Parathyroid adenoma (tissue), 2 donors: ENCODE data around the gene HINT3.

Experiments
- H2AFZ ChIP-seq: fragments of 300-600 bp; sonication (generic); one replicate; pipeline ENCODE4 v1.7.0; 2017; ENCODE audit warnings: antibody characterized with exemption, mild to moderate bottlenecking
- H3K27ac ChIP-seq: fragments of 300-600 bp; sonication (generic); one replicate; pipeline ENCODE4 v1.7.0; 2017
- H3K27me3 ChIP-seq: fragments of 300-600 bp; sonication (generic); one replicate; pipeline ENCODE4 v1.7.0; 2017; ENCODE audit warnings: low read length; ENCODE audit not compliant: control insufficient read depth, insufficient read depth
- H3K36me3 ChIP-seq: fragments of 300-600 bp; sonication (generic); one replicate; pipeline ENCODE4 v1.7.0; 2017; ENCODE audit warnings: low read length; ENCODE audit not compliant: control insufficient read depth, insufficient read depth
- H3K4me1 ChIP-seq: fragments of 300-600 bp; sonication (generic); one replicate; pipeline ENCODE4 v1.7.0; 2017; ENCODE audit warnings: control low read depth
- H3K4me2 ChIP-seq: fragments of 300-600 bp; sonication (generic); one replicate; pipeline ENCODE4 v1.7.0; 2017; ENCODE audit warnings: low read length
- H3K4me3 ChIP-seq: fragments of 300-600 bp; sonication (generic); one replicate; pipeline ENCODE4 v1.7.0; 2017; ENCODE audit warnings: low read depth, low read length
- H3K79me2 ChIP-seq: fragments of 300-600 bp; sonication (generic); one replicate; pipeline ENCODE4 v1.7.0; 2017; ENCODE audit warnings: control low read depth
- H3K9ac ChIP-seq: fragments of 300-600 bp; sonication (generic); one replicate; pipeline ENCODE4 v1.7.0; 2017; ENCODE audit warnings: mild to moderate bottlenecking
- H3K9me3 ChIP-seq: fragments of 300-600 bp; sonication (generic); one replicate; pipeline ENCODE4 v1.7.0; 2017; ENCODE audit warnings: low read length; ENCODE audit not compliant: control insufficient read depth
- CTCF ChIP-seq: fragments of 300-600 bp; sonication (generic); IDR thresholded peaks from one replicate; pipeline ENCODE4 v1.7.0; 2017; ENCODE audit warnings: antibody characterized with exemption, mild to moderate bottlenecking
- donor health status: primary hyperparathyroidism.

Gene HINT3

GRCh38 chr6:125913864-125914351 is 42.7 kb upstream of the HINT3 start:
- Histone ChIP-seq H3K9me3 (no peaks in the 10 kb centered on the region), H3K9ac (no peak overlapping the region), H3K4me2 (no peak overlapping the region), H2AFZ (no peak overlapping the region), H3K4me3 (no peak overlapping the region), H3K27ac (no peak overlapping the region), H3K27me3 (no peaks in the 10 kb centered on the region), H3K79me2 (no peaks in the 10 kb centered on the region), H3K4me1 (no peaks in the 10 kb centered on the region), H3K36me3 (no peaks in the 10 kb centered on the region)
- TF ChIP-seq CTCF, result no peak

GRCh38 chr6:125918230-125918629 is 38.3 kb upstream of the HINT3 start:
- no peak overlapping the region for H3K4me2 ChIP-seq
- H3K27ac ChIP-seq, result peak overlapping the region; percentile 79
- no peak overlapping the region for H2AFZ ChIP-seq
- H3K4me3 ChIP-seq, result no peak overlapping the region
- H3K36me3 ChIP-seq, result no peaks in the 10 kb centered on the region
- TF ChIP-seq CTCF, result no peak
- H3K9ac ChIP-seq, result no peak overlapping the region
- H3K27me3 ChIP-seq, result no peaks in the 10 kb centered on the region
- no peaks in the 10 kb centered on the region for H3K9me3 ChIP-seq
- H3K79me2 ChIP-seq, result no peaks in the 10 kb centered on the region
- H3K4me1 ChIP-seq, result peaks cover 4% of the 10 kb centered on the region

GRCh38 chr6:125918681-125919566 is 37.6 kb upstream of the HINT3 start:
- no peaks in the 10 kb centered on the region for H3K79me2 ChIP-seq
- H3K36me3 ChIP-seq, result no peaks in the 10 kb centered on the region
- peak overlapping the region; percentile 32 for H3K4me2 ChIP-seq
- peak overlapping the region; percentile 54 for H2AFZ ChIP-seq
- H3K9me3 ChIP-seq, result no peaks in the 10 kb centered on the region
- no peaks in the 10 kb centered on the region for H3K27me3 ChIP-seq
- peak overlapping the region; percentile 33 for H3K4me3 ChIP-seq
- H3K9ac ChIP-seq, result no peak overlapping the region
- peak overlapping the region; percentile 79 for H3K27ac ChIP-seq
- peaks cover 4% of the 10 kb centered on the region for H3K4me1 ChIP-seq
- no peak for TF ChIP-seq CTCF

GRCh38 chr6:125919618-125920017 is 37.0 kb upstream of the HINT3 start:
- Histone ChIP-seq H2AFZ (no peak overlapping the region), H3K27me3 (no peaks in the 10 kb centered on the region), H3K9me3 (no peaks in the 10 kb centered on the region), H3K4me2 (peak overlapping the region; percentile 32), H3K36me3 (no peaks in the 10 kb centered on the region), H3K9ac (no peak overlapping the region), H3K4me3 (no peak overlapping the region), H3K79me2 (no peaks in the 10 kb centered on the region), H3K27ac (peak overlapping the region; percentile 79), H3K4me1 (peaks cover 4% of the 10 kb centered on the region)
- TF ChIP-seq CTCF, result no peak
